GM21723 (cell line): ENCODE results near the gene GJA3.

ENCODE experiments used
- ATAC-seq: cut with Tn5 transposase; IDR thresholded peaks from one replicate; pipeline ENCODE4 v1.9.1; 2021; ENCODE audit warnings: mild to moderate bottlenecking, moderate library complexity; ENCODE audit not compliant: unreplicated experiment

The GJA3 gene

DNA sequence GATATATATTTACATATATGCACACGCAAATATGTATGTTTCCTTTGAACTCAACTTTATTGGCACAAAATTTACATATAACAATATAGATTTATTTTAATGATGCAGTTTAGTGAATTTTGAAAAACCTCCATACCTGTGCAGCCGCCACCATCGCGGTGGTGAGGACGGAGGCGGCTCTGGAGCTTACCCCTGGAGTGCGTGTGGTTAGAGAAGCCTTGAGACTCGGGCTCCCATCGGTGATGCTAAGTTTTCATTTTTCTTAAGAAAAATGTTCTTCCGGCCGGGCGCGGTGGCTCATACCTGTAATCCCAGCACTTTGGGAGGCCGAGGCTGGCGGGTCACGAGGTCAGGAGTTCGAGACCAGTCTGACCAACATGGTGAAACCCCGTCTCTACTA, 31.8 kb downstream of the GJA3 start:
- ATAC-seq: no peak

DNA sequence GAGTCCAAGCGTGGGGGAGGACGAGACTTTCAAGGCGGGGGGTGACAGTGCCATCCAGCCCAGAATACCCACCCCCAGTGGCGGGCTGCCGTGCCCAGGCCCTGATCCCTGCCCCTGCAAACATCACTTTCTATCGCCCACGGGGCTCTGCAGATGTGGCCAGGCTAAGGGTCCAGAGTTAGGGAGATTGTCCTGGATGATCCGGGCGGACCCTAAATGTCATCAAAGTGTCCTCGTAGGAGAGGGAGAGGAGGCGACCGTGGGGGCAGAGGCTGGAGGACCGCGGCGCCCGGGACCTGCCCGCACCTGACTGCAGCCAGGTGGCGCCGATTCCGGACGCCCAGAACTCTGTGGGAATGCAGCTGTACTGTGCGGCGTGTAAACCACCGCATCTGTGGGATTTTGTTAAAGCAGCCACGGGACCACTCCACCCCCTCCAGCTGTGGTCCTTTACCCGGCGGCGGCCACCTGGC, 32.4 kb downstream of the GJA3 start:
- ATAC-seq: peak; percentile 28

DNA sequence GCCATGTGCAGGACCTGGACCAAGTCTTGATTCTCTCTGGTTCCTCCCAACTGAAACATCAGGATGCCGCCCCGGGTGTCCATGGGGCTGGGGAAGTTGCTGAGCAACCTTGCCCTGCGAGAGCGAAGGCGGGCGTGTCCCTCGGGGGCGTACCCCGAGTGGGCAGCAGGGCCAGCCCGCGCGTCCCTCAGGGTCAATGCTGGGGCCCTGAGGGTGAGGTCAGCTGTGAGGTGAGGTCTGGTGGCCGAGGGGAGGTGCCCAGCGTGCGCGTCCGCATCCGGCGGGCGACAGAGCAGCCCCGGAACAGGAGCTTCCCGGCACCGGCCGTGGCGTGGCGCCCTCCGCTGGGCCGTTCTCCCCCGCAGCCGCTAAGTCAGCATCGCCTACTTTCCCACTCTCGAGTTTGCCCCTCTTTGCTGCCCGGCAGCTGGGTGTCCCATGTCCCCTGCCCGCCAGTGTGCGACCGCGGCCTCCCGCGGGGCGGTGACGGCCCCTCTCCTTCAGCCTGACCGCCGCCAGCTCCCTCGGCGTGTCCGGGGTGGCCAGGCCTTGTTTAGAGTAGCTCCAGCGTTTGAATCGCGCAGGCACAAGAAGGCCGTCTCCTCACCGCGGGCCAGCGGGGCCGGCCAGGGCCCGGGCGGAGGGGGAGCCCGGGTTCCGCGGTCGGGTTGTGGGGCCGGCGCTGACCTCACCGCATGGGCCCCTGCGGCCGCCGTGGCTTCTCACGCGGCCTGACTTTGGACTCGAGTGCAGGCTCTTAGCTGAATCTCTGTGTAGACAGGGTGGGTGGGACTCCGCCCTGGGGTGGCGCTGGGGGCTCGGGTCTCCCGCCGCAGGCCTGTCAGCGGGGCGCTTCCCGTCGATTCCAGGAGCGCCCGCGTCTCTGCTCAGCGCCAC, 33.0 kb downstream of the GJA3 start:
- peak; percentile 67 for ATAC-seq

DNA sequence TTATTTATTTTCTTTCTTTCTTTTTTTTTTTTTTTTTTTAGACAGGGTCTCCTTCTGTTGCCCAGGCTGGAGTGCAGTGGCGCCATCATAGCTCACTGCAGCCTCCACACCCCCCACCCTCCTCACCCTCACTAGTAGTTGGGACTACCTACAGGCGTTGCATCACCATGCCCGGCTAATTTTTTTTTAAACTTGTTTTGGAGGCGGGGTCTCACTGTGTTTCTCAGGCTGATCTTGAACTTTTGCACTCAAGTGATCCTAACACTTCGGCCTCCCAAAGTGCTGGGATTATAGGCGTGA, 33.6 kb downstream of the GJA3 start:
- ATAC-seq: peak; percentile 15

DNA sequence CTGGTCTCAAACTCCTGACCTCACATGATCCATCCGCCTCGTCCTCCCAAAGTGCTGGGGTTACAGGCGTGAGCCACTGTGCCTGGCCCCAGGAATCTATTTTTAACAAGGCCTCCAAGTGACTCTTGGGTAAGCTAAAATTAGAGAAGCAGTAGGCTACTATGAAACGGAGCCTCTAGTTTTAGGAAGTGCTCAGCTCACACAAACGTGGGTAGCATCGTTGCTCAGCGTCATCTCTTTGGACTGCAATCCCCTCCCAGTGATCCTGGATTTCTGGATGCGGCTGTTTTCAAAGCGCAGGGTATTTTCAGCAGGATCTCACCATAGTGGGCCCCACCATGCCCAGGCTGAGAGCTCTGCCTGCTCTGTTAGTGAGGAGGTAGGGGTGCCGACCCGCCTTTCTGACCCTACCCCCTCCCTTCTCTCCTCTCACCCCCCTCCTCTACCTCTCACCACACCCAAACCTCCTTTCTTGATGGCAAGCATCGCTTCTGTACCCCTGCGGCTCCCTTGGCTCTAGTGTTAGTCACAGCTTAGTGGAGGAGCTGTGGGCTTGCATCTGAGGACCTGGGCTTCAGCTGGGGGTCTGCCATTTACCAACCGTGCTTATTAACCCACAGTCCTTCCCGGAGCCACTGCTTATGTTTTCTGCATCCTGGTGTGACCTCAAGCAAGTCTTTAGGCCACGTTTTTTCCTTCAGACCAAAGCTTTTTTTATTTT, 34.2 kb downstream of the GJA3 start:
- ATAC-seq: no peak

DNA sequence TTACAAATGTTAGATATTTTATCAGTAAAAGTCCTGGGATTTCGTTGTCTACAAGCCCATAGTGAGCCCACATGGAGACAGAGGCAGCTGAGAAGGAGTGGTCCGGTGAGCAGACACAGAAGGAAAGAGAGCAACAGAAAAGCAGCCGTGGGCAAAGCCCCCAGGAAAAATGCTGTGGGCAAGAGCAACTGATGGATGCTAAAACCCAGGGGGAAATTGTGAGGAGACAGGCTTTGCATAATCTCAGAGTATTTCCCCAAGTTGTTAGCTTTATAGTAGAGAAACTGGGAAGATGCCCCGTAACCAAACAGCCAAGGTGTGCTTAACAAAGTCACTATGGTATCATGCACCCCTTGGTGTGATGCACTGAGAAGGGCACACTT, 35.1 kb downstream of the GJA3 start:
- ATAC-seq: no peak

DNA sequence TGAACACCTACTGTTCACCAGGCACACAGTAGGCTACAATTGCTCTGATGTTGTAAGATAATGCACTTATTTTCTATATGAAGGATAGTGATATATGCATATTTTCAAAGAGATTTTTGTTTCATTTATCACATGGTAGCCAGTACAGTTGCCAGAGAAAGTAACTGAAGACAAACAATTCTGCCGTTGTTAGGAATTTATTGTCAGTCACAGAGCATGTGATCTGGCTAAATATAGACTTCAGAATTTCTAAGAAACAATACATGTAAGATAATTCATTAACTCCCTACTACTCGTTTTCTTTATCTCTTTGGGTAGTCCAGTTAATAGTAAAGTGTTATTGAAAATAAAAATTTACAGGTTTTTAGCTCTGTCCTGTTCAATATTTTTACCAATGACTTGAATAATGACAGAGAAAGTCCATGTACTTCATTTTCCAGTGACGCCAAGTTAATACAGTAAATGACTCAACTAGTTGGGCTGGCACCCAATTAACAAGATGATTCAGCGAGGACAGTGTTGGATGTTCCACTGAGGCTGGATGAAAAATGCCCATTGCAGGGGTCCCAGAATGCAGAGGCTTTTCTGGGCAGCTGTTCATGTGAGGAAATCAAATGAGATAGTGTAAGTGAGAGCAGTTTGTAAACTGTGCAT, 35.6 kb downstream of the GJA3 start:
- ATAC-seq: no peak

DNA sequence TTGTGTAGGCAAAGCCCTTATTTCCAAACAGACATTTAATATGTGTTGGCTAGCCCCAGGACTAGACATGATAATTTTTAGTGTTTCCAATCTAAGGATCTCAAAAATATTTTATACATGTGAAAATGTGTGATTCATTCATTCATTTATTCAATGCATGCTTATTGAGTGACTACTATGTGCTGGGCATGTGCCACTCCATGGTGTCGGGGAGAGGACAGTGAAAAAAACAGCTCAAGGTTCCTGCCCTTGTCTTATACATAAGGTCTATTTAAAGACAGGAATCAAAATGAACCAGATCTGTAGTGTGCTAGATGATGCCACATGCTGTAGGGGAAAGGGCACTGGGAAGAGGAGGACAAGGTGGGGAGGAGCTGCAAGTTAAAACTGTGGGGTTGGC, 36.5 kb downstream of the GJA3 start:
- ATAC-seq: no peak

DNA sequence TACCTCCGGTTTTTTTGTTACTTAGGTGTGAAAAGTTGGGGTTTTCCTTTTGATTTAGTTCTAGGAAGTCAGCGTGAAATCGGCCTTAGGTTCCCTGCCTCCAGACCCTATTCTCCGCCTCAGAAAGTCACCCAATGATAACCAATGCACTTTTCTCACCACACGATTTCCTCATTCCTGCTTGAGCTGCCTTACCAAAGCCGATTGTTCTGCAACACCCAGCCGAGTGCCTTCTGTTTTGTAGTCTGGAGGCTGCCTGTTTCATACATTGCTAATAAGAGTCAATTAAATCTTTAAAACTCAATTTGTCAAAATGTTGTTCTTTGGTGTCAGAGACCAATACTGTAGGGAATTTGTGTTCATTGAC, 39.7 kb downstream of the GJA3 start:
- ATAC-seq: no peak

DNA sequence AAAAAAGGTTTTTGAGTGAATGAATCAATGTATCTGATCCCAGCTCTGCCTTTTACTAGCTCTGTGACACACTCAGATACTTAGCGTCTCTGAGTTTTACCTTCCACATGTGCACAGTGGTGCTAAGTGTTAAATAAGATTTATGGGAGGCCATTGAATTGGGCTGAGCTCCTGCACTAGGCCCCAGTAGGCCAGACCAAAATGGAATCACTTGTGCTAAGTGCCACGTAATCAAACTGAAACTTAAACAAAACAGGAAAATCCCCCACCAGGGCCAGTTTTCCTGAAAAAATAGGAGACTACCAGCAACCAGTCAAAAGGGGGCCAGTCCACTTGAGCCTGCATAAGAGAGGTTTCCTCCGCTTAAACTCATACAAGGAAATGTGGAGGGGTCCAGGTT, 40.9 kb downstream of the GJA3 start:
- no peak for ATAC-seq

DNA sequence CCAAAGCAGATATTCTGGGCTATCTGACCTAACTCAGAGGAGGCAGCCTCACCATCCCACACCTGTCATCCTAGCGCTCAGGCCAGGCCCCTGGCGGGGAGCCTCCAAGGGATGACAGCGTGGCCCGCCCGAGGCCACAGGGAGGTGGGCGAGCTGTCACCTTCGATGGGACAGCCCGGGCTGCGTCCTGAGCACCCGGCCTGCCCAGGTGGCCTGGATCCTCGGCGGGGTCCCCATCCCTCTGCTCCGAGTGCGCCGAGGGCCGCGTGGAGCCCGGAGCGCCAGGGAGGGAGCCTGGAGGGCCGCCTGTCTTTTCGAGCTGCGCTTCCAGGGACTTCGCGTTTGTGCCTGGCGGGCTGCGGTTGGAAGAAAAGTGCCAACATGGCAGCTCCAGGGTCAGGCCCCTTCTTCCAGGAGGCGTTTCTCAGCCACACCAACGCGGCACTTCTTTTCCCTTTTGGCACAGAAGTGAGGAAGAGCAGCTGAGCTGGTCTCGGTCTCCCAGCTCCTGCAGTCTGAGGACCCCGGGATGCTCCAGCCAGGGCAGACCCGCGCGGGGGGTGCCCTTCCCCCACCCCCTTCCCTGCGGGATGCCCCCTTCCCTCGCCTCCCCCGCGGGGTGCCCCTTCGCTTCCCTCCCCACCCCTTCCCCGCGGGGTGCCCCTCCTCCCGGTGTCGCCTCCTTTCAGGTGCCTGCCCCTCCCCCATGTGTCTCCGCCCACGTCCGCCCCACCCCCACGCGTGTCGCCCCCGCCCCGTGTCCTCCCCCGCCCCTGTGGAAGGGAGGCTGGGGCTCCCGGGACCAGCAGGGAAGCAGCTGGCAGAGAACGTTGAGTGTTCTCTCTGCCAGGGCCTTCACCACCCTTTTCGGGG, 42.3 kb downstream of the GJA3 start:
- ATAC-seq: no peak

DNA sequence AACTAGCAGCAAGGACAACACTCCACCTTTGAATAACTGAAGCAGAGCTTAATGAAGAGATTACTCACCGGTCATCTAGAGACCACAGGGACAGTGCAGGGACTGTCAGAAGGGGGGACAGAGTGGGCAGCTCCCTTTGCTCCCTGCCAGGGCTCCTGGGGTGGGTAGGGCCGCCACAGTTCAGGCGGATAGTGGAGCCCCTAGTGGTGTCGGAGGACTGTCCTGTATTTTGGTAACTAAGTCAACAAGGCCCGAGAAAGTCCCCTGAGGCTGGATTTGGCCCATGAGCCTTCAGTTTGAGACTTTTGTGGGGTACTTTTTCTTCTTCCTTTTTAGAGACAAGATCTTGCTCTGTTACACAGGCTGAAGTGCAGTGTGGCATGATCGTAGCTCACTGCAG, 44.6 kb downstream of the GJA3 start:
- no peak for ATAC-seq

DNA sequence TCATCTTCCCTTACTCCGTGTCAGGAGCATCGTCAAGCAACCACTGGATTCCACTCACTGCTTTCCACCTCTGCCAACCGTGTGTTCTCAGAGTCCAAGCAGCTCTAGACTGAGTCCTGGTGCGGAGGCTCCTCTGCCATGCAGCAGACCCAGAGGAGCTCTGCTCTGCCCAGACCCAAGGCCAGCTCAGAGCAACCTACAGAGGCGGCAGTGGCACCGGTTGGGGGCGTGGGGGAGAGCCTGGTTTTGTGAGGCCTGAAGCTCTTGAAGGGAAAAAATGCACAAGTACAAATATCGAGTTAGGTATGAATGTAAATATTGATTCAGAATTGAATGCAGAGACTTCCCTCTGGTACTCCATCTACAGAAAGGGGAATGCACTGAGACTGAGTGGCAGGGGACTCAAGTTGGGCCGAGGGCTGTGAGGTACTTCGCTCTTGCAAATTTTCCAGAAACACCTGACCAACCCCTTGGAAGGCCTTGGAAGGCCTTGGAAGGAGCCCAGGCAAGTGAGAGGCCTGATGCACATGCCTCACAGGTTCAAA, 46.7 kb downstream of the GJA3 start:
- no peak for ATAC-seq

DNA sequence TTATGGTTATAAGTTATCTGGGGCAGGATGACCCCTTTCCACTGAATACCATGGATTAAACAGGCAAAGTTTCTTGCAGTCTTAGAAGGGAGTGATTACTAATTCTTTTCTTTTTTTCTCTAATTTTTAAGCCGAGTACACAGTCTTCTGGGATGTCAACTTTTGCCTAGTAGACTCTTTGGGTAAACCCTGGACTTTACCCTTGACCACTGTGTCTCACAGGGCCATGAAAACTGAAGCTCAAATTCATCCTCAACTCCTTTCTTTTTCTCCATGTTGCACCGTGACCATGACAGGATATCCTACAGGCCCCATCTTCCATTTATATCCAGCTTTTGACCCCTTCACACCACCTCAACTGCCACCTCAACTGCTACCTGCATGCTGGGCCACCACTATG, 51.8 kb downstream of the GJA3 start:
- no peak for ATAC-seq

DNA sequence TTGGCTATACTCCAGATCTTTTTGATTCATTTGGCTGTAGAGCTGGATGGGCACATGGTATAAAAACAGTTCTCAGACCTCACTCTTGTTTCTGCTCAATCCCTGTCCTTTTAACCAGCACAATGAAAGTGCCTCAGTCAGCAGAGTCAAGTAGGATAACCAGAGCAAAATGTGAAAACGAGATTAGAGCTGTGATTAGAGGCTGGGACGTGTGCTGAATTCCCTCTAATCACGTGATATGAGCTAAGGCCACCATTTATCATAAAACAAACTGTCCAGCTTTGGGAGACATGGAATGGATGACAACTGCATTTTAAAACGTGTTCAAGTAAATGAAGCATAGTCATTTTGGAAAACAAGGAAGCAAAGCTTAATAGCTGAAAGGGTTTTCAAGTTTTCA, 54.1 kb downstream of the GJA3 start:
- no peak for ATAC-seq

DNA sequence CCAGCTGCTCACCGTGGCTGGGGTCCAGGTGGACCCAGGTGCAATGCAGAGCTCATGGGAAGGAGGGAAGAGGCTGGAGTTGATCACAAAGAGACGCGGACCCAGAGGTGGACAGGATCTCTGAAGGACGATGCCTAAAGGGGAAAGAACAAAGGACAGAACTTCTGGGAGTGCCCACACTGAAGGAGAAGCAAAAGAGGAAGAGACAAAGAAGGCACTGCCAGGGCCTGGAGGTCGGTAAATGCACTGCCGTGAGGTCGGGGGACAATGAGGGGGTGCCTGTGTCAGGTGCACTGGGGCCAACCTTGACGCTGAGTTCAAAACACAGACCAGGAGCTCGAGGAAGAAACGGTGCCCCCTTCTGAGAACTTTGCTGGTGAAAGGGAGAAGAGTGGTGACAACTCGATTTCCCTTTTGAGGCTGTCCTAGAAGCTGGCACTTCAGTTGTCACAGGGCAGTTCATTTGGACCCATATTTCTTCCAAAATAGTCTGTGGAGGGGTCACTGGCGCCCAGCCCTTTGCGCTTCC, 55.6 kb downstream of the GJA3 start:
- no peak for ATAC-seq

DNA sequence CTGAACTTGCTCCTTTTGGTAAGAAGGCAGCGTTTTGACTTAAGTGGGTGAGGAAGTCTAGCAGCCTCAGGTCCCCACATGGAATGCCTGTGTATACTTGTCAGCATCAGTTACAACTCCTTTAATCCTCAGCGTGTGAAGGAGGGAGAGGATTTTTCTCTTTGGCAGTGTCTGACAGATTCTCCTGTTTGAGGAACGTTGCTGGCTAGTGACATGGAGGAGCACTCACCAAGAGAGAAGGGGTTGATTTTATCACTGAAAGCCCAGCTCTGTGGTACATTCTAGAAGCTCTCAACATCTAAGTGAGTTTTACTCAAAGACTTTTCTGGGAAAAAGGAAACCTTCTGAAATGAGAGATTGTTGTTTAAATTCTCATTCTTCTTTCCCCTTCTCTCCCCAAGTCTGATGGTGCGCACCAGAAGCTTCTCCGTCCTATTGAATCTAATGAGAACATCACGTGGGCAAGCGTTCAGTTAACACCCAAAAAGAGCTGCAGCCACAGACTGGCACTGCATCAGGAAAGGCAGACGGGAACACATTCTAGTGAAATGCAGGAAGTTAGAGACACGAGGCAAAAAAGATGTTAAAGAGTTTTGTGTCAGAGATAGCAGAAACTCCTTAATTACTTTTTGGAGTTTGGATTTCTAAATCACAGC, 58.2 kb downstream of the GJA3 start:
- no peak for ATAC-seq

DNA sequence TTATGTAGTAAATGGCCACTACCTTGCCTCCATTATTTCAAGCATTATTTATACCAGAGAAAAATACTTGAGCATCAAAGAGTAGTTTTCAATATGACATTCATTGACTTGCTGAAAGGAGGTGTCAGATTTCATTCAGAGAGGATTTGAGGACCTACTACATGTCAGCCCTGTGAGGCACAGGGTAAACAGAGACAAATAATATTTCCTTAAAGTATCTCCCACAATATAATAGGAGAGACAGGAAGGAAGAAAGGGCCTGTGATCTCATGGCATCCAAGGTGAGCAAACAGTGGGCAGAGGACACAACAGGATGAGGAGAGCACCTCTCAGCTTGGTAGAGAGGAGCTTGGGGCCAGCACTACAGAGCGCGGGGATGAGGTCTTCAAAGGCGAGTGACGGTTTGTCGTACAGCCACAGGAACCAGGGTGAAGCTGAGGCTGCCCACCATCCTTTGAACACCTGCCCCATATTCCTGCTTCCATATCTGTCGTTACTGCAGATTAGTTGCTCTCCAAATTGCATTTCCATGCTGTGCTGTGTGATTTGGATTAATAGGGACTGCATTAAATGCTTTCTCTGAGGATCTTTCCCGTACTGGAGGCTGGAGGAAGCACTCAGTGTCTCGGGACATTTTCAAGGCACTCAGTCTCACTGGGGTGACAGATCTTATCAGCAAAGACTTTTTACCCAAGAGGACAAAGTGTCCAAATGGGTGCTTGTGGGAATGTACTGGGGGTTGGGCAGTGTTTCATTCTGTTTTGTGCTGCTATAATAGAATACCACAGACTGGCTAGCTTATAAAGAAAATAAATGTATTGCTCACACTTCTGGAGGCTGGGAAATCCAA, 59.2 kb downstream of the GJA3 start:
- ATAC-seq: no peak

DNA sequence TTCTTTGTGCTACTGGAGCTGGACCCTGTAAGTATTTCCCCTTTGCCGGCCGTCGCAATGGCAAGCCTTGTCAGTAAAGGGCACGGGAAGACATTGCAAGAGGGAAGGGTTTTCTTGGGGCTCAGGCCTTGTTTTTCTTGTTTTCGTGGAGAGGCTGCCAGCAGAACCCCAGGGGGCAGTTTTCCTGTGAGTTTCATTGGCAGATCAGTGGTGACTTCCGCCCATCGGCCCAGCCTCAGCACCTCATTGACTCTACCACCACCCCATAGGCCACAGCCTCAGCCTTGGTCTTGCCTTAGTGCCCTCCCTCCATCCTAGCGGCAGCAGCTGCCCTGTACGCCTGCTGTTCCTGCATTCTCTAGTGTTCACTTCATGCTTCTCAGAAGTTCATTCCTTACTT, 61.5 kb downstream of the GJA3 start:
- ATAC-seq: no peak
